Measurements from ENCODE around the gene XRCC6.
"Not testable (repeated sequence)": the region's sequence is repeated elsewhere in the genome, so short reads cannot be mapped to it uniquely, and the experiment has no call there.

Gene XRCC6

DNA sequence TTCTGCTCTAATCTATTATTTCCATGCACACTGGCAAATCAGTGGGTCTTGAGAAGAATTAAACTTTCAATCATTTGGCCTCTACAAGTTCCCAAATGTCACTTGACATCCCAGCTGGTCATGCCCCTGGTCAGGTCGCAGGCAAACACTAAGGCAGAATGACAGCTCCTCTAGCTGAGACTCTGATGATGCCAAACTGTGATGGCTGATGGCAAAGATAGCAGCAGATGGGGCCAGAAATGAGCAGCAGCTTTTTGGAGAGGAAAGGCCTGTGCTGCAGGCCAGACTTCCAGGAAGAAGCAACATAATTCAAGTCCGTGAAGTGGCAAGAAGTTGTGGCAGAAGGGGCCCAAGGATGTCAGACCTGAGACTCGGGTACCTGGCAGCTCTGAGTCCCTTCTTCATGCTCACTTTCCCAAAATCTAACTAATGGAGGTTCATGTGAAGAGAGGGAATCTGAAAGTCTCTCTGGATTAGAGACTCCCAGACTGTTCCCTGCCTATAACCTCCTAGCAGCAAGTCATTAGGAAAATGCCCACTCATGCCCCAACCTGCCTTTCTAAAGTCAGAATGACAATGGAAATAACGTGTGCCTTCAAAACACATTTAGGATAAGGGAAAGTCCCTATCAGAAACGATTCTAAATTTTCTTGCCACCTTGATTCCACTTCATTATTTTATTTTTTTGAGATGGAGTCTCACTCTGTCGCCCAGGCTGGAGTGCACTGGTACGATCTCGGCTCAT is 22.0 kb upstream of the XRCC6 start:
- no peak for DNase-seq

DNA sequence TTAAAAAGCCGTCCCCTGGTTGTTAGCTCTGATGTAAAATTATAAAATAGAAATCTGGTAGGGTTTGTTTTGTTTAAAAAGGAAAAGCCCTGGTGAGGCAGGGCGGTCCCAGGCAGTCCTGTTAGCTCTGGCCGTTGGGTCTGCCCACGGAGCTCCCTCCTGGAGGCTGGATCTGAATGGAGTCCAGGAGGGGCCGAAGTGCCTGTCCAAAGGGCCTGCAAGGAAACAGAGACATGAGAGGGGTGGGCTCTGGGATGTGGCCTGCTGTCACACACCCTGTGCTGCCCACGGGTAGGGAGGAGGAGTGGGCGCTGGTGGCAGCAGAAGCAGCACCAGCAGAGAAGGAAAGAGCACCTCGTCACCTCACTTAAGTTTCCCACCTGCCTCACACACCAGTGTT is 20.1 kb upstream of the XRCC6 start:
- DNase-seq: no peak

GRCh38 chr22:41603873-41604332 is 17.2 kb upstream of the XRCC6 start:
- DNase-seq: no peak

DNA sequence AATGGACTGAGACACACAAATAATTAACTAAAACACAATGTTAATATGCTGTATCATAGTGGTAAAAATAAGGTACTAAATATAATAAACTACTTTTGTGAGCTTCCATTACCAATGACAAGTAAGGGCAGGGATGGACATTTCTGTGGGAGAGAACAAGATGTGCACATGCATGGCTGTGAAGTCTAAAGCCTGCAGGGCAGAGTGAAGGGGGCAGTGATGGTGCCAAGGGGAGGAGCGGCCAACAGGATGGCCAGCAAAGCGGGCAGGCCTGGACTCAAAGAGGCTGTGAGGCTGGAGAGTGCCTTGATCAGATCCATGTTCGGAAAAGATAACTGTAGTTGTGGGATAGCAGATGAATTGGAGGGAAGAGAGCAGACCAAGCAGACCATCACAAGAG is 12.7 kb upstream of the XRCC6 start:
- DNase-seq: no peak

GRCh38 chr22:41612603-41613306 is 8.3 kb upstream of the XRCC6 start:
- DNase-seq: no peak

DNA sequence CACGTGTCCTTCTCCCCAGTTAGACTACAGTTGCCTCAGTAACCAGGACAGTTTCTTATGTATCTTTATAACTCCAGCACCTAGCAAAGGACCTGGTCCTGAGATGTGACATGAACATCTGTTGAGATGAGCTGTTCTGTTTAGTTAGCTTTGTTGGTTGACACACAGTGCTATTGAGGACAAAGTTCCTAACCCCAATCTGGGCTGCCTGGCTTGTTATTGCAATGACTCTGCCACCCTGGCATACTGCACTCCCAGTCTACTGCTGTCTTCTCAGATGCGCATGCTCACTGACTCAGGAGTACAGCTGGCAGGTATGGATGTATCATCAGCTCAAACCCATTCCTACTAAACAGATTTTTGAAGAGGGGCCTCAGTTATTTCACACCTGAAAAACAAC is 7.6 kb upstream of the XRCC6 start:
- no peak for DNase-seq

DNA sequence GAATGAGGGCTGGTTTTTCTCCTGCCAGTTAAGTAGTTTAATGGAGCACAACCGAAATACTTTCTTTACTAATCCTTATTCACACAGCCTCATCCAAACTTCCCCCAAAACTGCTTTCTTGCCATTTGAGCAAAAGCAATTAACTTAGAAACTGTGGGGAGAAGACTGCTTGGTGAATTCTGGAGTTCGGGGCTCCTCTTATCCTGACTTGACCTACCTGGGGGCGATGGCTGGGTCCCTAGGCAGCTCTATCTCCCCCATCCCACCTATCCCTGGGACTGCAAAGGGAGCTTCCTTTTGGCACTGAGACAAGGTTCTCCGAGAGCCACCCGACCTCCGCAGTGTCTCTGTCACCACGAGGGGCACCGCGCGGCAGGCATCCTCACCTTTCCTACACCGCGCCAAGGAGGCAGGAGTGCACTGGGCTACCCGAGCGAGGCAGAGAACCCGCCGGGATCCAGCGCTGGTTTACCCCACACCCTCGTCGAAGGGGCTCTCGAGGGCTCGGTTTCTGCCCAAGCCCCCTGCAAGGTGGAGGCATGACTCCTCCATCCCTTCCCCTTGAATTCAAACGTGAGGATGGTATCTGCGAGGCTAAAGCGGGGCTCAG is 1.0 kb upstream of the XRCC6 start:
- DNase-seq: peak; percentile 7 to 14

DNA sequence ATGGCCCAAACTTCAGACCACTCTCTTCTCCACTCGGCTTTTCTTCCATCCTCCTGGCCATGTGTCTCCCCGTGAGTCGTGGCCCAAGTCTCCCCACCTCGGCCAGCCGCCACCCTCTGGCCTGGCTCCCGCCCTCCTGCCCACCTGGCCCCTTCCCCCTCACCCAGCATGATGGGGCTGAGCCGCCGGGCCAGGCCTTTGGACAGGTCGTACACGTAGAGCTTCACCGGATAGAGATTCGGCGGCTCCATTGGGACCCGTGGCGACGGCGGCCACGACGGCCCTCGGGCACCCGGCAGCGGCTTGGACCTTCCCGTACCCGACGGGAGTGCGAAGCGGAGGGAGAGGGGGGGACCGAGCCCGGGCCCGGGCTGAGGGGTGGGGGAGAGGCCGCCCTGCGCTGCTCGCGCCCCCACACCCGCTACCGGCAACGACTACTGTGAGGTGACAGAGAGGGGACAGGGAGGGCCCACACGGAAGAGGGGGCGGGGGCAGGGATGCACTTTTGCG is 451 bp upstream of the XRCC6 start, which contains the start of gene DESI1:
TSS of gene DESI1 (minus strand) at position 455 of the 510 bp plus-strand sequence. CDS start at position 251, 204 bp downstream.
- no peak for DNase-seq

- DNase-seq: no peak
These were observed 750 bp downstream of the XRCC6 start for GRCh38 chr22:41621911-41622179.

DNA sequence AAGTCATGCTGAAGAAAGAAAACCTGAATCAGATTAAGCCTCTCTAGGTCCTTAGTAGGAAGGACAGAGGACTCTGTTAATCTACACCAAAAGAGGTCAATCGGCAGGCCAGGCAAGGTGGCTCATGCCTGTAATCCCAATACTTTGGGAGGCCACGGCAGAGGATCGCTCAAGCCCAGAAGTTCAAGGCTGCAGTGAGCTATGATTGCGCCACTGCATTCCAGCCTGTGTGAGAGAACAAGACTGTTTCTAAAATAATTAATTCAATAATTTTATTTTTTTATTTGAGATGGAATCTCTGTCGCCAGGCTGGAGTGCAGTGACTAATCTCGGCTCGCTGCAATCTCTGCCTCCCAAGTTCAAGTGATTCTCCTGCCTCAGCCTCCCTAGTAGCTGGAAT is 4.5 kb downstream of the XRCC6 start:
- no peak for DNase-seq

DNA sequence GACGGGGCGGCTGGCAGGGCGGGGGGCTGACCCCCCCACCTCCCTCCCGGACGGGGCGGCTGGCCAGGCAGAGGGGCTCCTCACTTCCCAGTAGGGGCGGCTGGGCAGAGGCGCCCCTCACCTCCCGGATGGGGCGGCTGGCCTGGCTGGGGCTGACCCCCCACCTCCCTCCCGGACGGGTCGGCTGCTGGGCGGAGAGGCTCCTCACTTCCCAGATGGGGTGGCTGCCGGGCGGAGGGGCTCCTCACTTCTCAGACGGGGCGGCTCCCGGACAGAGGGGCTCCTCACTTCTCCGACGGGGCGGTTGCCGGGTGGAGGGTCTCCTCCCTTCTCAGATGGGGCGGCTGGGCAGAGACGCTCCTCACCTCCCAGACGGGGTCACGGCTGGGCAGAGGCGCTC is 10.0 kb downstream of the XRCC6 start:
- DNase-seq: not testable (repeated sequence)

DNA sequence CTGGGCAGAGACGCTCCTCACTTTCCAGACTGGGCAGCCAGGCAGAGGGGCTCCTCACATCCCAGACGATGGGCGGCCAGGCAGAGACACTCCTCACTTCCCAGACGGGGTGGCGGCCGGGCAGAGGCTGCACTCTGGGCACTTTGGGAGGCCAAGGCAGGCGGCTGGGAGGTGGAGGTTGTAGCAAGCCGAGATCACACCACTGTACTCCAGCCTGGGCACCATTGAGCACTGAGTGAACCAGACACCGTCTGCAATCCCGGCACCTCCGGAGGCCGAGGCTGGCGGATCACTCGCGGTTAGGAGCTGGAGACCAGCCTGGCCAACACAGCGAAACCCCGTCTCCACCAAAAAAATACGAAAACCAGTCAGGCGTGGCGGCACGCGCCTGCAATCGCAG is 10.5 kb downstream of the XRCC6 start:
- not testable (repeated sequence) for DNase-seq

GRCh38 chr22:41634610-41635009 is 13.5 kb downstream of the XRCC6 start:
- not testable (repeated sequence) for DNase-seq

GRCh38 chr22:41636467-41636866 is 15.4 kb downstream of the XRCC6 start:
- DNase-seq: no peak

GRCh38 chr22:41637623-41638022 is 16.5 kb downstream of the XRCC6 start:
- not testable (repeated sequence) for DNase-seq

GRCh38 chr22:41638124-41638523 is 17.0 kb downstream of the XRCC6 start:
- DNase-seq: no peak

- DNase-seq: no peak
These were observed 17.7 kb downstream of the XRCC6 start for GRCh38 chr22:41638748-41639147.

DNA sequence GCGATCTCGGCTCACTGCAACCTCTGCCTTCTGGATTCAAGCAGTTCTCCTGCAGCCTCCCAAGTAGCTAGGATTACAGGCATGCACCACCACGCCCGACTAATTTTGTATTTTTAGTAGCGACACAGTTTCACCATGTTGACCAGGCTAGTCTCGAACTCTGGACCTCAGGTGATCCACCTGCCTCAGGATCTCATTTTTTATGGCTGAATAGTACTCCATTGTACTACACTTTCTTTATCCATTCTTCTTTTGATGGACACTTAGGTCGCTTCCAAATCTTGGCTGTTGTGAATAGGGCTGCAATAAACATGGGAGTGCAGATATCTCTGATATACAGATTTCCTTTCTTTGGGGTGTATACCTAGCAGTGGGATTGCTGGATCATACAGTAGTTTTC is 20.8 kb downstream of the XRCC6 start:
- DNase-seq: no peak

DNA sequence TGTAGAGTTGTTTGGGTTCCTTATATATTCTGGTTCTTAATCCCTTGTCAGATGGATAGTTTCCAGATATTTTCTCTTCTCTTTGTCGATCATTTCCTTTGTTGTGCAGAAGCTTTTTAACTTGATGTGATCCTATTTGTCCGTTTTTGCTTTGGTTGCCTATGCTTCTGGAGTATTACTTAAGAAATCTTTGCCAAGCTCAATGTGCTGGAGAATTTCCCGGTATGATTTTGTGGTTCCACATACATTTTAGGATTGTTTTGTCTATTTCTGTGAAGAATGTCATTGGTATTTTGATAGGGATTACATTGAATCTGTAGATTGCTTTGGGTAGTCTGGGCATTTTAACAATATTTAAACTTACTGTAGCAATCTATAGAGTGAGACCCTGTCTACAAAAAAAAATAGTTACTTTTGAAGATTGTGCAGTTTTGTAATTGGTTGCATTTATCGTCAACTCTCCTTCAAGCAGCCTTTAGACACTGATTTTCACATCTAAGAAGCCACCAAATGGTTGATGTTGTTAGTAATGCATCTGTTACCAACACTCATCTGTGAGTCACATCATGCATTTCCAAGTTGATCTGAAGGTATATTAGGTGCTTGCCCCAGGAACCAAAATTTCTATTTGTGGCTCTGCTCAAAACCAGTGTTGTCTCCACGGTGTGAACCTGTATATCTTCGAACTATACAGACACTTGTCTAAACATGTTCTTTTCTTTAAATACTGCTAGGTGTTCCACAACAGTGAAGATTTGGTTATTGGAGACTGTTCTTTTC is 21.4 kb downstream of the XRCC6 start:
- DNase-seq: no peak

DNA sequence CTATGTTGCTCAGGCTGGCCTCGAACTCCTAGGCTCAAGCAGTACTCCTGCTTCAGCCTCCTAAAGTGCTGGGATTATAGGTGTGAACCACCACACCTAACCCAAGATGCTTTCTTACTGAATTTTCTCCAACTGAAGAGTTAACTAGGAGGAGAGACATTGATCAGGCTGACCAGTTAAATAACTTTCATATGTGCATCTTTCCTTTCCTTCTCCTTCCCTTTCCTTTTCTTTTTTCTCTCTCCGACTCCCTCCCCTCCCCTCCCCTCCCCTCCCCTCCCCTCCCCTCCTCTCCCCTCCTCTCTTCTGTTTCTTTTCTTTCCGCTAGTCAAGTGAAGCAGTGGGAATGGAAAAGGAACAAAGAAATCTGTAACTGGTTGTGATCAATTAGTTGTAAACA is 26.7 kb downstream of the XRCC6 start:
- DNase-seq: no peak

- DNase-seq: no peak
These were observed 27.3 kb downstream of the XRCC6 start for GRCh38 chr22:41648432-41648831.

DNA sequence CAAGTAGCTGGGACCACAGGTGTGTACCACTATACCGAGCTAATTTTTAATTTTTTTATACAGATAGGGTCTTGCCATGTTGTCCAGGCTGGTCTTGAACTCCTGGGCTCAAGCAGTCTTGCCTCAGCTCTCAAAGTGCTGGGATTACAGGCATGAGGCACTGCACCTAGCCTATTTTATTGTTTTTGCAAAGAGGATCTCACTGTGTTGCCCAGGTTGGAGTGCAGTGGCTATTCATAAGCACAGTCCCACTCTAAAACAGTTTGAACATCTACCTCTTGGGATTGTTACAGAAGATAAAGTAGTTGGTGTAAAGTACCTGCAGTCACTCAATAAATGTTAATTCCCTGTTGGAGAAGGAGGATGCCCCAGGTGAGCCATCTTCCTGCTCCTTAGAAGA is 29.1 kb downstream of the XRCC6 start:
- DNase-seq: no peak

- DNase-seq: no peak
These were observed 29.7 kb downstream of the XRCC6 start for GRCh38 chr22:41650821-41651220.
